Adrenal gland (tissue), 5 donors: Measurements from ENCODE around the gene JAM3.

Source experiments
- POLR2A ChIP-seq, 2 donors: fragments of 450-650 bp; IDR thresholded peaks; one replicate each; pipeline ENCODE4 v1.6.1; 2017; ENCODE audit warnings: antibody characterized with exemption in 2 of 2, mild to moderate bottlenecking in 2 of 2, moderate library complexity in 1 of 2
- TF ChIP-seq, protein P1 (sequence below), 6 experiments: fragments of 450-650 bp in 4 of 6; fragments of 200-600 bp in 2 of 6; sonication (generic) in 1 of 6; IDR thresholded peaks; 1 replicate in 5 of 6; 2 replicates in 1 of 6; pipeline versions ENCODE4 v1.5.1 to v1.8.0; 2016 to 2021; ENCODE audit warnings: antibody characterized with exemption in 6 of 6, mild to moderate bottlenecking in 2 of 6, moderate library complexity in 1 of 6
- donor health status: DM: no; HTN: no; CAD: no.

DNA sequence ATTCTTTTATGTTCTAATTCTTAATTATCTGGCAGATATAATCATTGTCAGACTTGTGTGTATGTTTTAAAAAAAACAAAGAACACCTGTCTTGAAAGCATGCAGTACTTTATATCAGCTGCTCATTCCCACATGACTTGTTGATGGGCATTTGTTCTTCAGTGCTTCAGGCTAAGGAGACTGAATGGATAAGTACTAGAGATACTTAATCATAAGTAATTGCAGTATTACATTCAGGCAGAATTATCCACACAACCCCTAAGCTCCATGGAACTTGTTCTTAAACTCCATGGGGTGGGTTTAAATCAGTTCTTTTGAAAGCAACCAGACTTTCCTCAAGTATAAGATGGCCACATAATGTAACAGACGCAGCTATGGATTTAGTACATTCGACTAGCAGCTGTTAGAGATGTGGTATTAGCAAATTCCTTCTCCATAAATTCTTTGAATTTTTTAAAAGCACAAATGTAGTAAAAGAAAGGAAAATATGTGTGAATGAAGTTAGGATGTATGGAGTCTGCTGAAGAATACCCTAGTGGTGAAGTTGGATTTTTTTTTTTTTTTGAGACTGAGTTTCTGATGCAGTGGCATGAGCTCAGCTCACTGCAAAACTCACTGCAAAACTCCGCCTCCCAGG is 3.0 kb downstream of the JAM3 start:
- TF ChIP-seq, protein P1, sequence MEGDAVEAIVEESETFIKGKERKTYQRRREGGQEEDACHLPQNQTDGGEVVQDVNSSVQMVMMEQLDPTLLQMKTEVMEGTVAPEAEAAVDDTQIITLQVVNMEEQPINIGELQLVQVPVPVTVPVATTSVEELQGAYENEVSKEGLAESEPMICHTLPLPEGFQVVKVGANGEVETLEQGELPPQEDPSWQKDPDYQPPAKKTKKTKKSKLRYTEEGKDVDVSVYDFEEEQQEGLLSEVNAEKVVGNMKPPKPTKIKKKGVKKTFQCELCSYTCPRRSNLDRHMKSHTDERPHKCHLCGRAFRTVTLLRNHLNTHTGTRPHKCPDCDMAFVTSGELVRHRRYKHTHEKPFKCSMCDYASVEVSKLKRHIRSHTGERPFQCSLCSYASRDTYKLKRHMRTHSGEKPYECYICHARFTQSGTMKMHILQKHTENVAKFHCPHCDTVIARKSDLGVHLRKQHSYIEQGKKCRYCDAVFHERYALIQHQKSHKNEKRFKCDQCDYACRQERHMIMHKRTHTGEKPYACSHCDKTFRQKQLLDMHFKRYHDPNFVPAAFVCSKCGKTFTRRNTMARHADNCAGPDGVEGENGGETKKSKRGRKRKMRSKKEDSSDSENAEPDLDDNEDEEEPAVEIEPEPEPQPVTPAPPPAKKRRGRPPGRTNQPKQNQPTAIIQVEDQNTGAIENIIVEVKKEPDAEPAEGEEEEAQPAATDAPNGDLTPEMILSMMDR (IDR thresholded peaks at IDR 0.05), result peak in 2 of 6 experiments; percentile 14 to 18
- TF ChIP-seq POLR2A (IDR thresholded peaks at IDR 0.05), result no peak
